RWPE2 (cell line): ENCODE measurements around the gene TPCN2.

ENCODE experiments used
- ATAC-seq: fragments of 200-7000 bp; cut with Tn5 transposase; 3 replicates; pipeline ENCODE4 v1.9.1; 2021; ENCODE audit warnings: low read depth
- DNase-seq: peaks from one replicate; pipeline ENCODE4 v3.0.0-alpha.2; 2020; ENCODE audit warnings: low spot score
- H3K27ac ChIP-seq: fragments of 450-650 bp; 2 replicates; pipeline ENCODE4 v1.5.1; 2017; ENCODE audit warnings: mild to moderate bottlenecking; ENCODE audit not compliant: poor library complexity, severe bottlenecking
- H3K27me3 ChIP-seq: fragments of 250-450 bp; sonication (Bioruptor Pico); 2 replicates; pipeline ENCODE4 v1.5.1; 2021; ENCODE audit warnings: mild to moderate bottlenecking, moderate library complexity; ENCODE audit not compliant: insufficient read depth, poor library complexity, severe bottlenecking
- H3K36me3 ChIP-seq: fragments of 250-450 bp; sonication (Bioruptor Pico); 2 replicates; pipeline ENCODE4 v1.5.1; 2020; ENCODE audit warnings: low read depth, mild to moderate bottlenecking, moderate library complexity
- H3K4me1 ChIP-seq: fragments of 250-450 bp; sonication (Bioruptor Pico); 2 replicates; pipeline ENCODE4 v1.5.1; 2021; ENCODE audit warnings: mild to moderate bottlenecking, moderate library complexity; ENCODE audit not compliant: insufficient read depth, poor library complexity, severe bottlenecking
- H3K4me3 ChIP-seq: fragments of 250-450 bp; sonication (Bioruptor Pico); 2 replicates; pipeline ENCODE4 v1.5.1; 2021; ENCODE audit warnings: mild to moderate bottlenecking, moderate library complexity; ENCODE audit not compliant: severe bottlenecking
- H3K9me3 ChIP-seq: fragments of 250-450 bp; sonication (Bioruptor Pico); 2 replicates; pipeline ENCODE4 v1.5.1; 2021; ENCODE audit warnings: mild to moderate bottlenecking, moderate library complexity; ENCODE audit not compliant: severe bottlenecking
- TF ChIP-seq, protein P1 (sequence below): fragments of 450-650 bp; IDR thresholded peaks from one replicate; pipeline ENCODE4 v1.5.1; 2017; ENCODE audit warnings: mild to moderate bottlenecking, moderate library complexity; ENCODE audit not compliant: poor library complexity, severe bottlenecking

Gene TPCN2

DNA sequence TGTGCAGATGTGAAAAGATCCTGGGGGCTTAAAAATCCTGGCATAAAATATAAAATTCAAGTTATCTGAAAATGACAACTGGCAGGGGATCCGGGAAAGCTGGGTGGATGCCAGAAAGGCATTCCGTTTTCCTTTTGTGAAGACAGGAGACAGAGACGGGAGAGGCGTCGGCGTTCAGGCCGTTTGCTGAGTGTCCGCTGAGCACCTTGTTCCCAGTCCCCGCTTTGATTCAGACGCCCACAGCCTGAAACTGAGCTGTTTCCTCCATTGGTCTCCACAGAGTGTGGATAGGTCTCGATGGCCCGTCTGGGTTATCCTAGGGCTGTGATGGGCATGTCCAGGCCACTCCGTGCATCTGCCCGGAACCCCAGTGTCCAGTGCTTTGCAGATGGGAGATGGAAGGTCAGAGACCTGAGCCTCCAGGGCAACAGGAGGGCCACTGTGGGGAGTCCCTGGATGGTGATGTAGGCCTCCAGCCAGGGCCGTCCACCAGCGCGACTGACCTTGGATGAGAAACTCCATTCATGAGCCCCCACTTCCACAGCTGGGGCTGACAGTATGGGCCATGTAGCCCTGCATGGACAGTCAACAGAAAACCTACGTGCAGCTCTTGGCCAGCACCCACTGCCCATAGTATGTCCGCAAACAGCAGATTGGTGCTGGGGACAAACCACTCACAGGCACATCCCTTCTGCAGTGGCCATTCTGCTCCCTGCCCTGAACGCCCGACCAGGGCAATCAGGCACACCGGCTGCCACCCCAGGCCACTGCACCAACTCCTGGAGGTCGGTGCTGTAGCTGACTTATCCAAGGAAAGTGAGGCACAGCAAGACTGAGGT is 47.3 kb upstream of the TPCN2 start:
- Histone ChIP-seq H3K36me3 (no peaks in the 10 kb centered on the region), H3K27ac (no peak overlapping the region), H3K9me3 (no peaks in the 10 kb centered on the region), H3K27me3 (no peaks in the 10 kb centered on the region), H3K4me3 (no peak overlapping the region), H3K4me1 (no peaks in the 10 kb centered on the region)
- TF ChIP-seq, protein P1, sequence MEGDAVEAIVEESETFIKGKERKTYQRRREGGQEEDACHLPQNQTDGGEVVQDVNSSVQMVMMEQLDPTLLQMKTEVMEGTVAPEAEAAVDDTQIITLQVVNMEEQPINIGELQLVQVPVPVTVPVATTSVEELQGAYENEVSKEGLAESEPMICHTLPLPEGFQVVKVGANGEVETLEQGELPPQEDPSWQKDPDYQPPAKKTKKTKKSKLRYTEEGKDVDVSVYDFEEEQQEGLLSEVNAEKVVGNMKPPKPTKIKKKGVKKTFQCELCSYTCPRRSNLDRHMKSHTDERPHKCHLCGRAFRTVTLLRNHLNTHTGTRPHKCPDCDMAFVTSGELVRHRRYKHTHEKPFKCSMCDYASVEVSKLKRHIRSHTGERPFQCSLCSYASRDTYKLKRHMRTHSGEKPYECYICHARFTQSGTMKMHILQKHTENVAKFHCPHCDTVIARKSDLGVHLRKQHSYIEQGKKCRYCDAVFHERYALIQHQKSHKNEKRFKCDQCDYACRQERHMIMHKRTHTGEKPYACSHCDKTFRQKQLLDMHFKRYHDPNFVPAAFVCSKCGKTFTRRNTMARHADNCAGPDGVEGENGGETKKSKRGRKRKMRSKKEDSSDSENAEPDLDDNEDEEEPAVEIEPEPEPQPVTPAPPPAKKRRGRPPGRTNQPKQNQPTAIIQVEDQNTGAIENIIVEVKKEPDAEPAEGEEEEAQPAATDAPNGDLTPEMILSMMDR = no peak
- DNase-seq = no peak
- no peak for ATAC-seq

DNA sequence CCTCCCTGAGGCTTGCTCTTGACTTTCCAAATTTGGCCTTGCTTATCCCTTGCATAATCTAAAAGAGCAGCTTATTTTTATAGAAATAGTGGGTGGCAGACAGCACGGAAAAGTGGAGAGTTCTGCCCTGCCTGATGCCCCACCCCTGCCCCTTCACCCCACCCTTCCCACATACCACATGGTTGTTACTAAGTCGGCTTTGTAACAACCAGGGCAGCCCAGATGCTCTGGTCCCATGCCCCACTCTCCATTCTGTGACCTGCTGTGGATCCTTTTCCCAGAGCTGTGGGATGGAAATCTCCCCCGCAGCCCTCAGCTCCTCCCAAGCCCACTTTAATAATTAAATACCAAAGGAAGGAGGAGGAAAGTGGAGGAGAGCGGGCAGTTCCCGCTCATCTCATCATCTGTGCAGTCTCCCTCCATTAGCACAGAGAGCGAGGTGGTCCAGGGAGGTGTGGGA is 46.6 kb upstream of the TPCN2 start:
- TF ChIP-seq, protein P1 = no peak
- Histone ChIP-seq H3K9me3 (no peaks in the 10 kb centered on the region), H3K4me3 (no peak overlapping the region), H3K36me3 (no peaks in the 10 kb centered on the region), H3K27me3 (no peaks in the 10 kb centered on the region), H3K27ac (no peak overlapping the region), H3K4me1 (no peaks in the 10 kb centered on the region)
- no peak for ATAC-seq
- peak; percentile 16 for DNase-seq

DNA sequence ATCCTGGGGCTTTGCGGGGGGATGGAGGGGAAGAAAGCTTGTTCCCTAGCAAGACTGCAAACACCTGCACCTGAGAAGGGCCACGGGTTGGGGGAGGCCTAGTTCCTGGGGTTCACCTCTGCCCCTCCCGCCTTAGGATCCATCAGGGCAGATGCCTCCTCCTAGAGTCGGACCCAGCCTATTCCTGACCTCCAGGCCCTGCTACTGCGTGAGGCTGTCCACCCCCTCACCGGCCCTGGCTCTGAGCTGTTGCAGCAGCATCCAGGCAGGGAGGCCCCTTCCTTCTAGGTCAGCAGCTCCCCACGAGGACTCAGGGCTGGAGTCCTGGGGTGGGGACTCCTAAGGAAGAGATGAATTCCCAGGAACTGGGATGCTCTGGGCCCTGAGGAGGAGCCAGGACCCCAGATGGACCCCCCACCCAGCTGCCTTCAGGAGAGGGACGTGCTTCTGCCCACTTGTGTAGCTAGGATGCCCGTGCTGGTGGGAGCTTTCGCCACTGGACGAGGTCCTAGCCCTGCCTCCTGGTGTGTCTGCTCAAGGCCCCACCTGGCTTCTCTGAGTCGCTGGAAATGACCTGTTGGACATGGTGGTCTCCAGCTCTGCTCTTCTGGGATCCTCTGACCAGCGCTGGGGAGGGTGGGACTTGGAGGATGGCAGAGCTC is 46.0 kb upstream of the TPCN2 start:
- Histone ChIP-seq H3K4me3 (no peak overlapping the region), H3K27ac (no peak overlapping the region), H3K4me1 (no peaks in the 10 kb centered on the region), H3K36me3 (no peaks in the 10 kb centered on the region), H3K27me3 (no peaks in the 10 kb centered on the region), H3K9me3 (no peaks in the 10 kb centered on the region)
- no peak for ATAC-seq
- DNase-seq = peak; percentile 50
- TF ChIP-seq, protein P1 = no peak

GRCh38 chr11:69003301-69003865 is 45.3 kb upstream of the TPCN2 start:
- DNase-seq (no peak), ATAC-seq (no peak)
- no peak overlapping the region for H3K4me3 ChIP-seq
- peaks cover 4% of the 10 kb centered on the region for H3K4me1 ChIP-seq
- H3K27me3 ChIP-seq = no peaks in the 10 kb centered on the region
- H3K9me3 ChIP-seq = no peaks in the 10 kb centered on the region
- H3K27ac ChIP-seq = no peak overlapping the region
- TF ChIP-seq, protein P1 = no peak
- H3K36me3 ChIP-seq = no peaks in the 10 kb centered on the region
